ENCODE data around the gene MMP23B.

MMP23B gene

DNA sequence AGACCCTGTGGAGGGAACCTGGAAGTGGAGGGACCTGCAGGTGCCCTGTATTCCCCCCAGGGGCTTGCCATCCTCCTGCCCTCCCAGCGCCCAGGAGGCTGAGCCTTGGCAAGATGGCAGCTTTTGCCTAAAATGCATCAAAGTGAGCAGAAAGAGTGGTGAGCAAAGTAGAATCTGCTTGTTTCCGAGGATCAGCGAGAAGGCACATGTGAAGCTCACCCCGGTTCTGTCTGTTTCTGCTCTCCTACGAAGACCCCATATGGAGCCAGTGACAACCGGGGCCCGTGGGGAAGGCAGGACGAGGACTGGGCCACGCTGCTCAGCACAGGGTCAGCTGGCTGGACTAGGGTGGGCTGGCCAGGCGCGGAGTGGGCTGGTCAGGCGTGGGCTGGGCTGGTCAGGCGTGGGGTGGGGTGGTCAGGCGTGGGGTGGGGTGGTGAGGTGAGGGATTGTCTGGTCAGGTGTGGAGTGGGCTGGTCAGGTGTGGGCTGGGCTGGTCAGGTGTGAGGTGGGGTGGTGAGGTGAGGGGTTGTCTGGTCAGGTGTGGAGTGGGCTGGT lies 26.9 kb upstream of the MMP23B start:
- no peaks in the 10 kb centered on the region for H3F3A ChIP-seq (ENCODE audit: low read depth)
- no peaks in the 10 kb centered on the region for H3K9me2 ChIP-seq (replicated peaks; ENCODE audit: low read depth, low read length)
- H3K36me3 ChIP-seq (ENCODE audit: insufficient read depth, low read length), result no peaks in the 10 kb centered on the region
- H3K79me2 ChIP-seq (ENCODE audit: insufficient read depth, low read length), result no peaks in the 10 kb centered on the region
- H3K9ac ChIP-seq (ENCODE audit: low read depth, low read length, poor library complexity, severe bottlenecking), result no peak overlapping the region
- no peak overlapping the region for H2AFZ ChIP-seq (ENCODE audit: low read length)
- TF ChIP-seq EZH2phosphoT487 (IDR thresholded peaks at IDR 0.05; ENCODE audit: borderline replicate concordance), result no peak
- TF ChIP-seq, protein P1, sequence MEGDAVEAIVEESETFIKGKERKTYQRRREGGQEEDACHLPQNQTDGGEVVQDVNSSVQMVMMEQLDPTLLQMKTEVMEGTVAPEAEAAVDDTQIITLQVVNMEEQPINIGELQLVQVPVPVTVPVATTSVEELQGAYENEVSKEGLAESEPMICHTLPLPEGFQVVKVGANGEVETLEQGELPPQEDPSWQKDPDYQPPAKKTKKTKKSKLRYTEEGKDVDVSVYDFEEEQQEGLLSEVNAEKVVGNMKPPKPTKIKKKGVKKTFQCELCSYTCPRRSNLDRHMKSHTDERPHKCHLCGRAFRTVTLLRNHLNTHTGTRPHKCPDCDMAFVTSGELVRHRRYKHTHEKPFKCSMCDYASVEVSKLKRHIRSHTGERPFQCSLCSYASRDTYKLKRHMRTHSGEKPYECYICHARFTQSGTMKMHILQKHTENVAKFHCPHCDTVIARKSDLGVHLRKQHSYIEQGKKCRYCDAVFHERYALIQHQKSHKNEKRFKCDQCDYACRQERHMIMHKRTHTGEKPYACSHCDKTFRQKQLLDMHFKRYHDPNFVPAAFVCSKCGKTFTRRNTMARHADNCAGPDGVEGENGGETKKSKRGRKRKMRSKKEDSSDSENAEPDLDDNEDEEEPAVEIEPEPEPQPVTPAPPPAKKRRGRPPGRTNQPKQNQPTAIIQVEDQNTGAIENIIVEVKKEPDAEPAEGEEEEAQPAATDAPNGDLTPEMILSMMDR (conservative IDR thresholded peaks at IDR 0.05; ENCODE audit: low read length), result no peak
- no peaks in the 10 kb centered on the region for H3K27me3 ChIP-seq (ENCODE audit: insufficient read depth, low read length, poor library complexity, severe bottlenecking)
- no peaks in the 10 kb centered on the region for H3K9me3 ChIP-seq (ENCODE audit: insufficient read depth, low read depth, low read length)
- no peaks in the 10 kb centered on the region for H3K4me1 ChIP-seq (ENCODE audit: insufficient read depth, low read length, poor library complexity, severe bottlenecking)
- no peak overlapping the region for H3K4me3 ChIP-seq (ENCODE audit: low read length, poor library complexity, severe bottlenecking)
- H3K4me2 ChIP-seq (ENCODE audit: low read depth, low read length, poor library complexity, severe bottlenecking), result no peak overlapping the region
- no peaks in the 10 kb centered on the region for H4K20me1 ChIP-seq (ENCODE audit: insufficient read depth, low read length, poor library complexity, severe bottlenecking)

- no peaks in the 10 kb centered on the region for H3K36me3 ChIP-seq (ENCODE audit: insufficient read depth, low read length)
- H2AFZ ChIP-seq (ENCODE audit: low read length), result no peak overlapping the region
- H3K4me1 ChIP-seq (ENCODE audit: insufficient read depth, low read length, poor library complexity, severe bottlenecking), result no peaks in the 10 kb centered on the region
- H3K27me3 ChIP-seq (ENCODE audit: insufficient read depth, low read length, poor library complexity, severe bottlenecking), result no peaks in the 10 kb centered on the region
- no peaks in the 10 kb centered on the region for H3K9me2 ChIP-seq (replicated peaks; ENCODE audit: low read depth, low read length)
- H3F3A ChIP-seq (ENCODE audit: low read depth), result no peaks in the 10 kb centered on the region
- H3K9me3 ChIP-seq (ENCODE audit: insufficient read depth, low read depth, low read length), result no peaks in the 10 kb centered on the region
- H3K9ac ChIP-seq (ENCODE audit: low read depth, low read length, poor library complexity, severe bottlenecking), result no peak overlapping the region
- TF ChIP-seq, protein P1 (conservative IDR thresholded peaks at IDR 0.05; ENCODE audit: low read length), result no peak
- no peak for TF ChIP-seq EZH2phosphoT487 (IDR thresholded peaks at IDR 0.05; ENCODE audit: borderline replicate concordance)
- no peaks in the 10 kb centered on the region for H4K20me1 ChIP-seq (ENCODE audit: insufficient read depth, low read length, poor library complexity, severe bottlenecking)
- H3K4me2 ChIP-seq (ENCODE audit: low read depth, low read length, poor library complexity, severe bottlenecking), result no peak overlapping the region
- no peak overlapping the region for H3K4me3 ChIP-seq (ENCODE audit: low read length, poor library complexity, severe bottlenecking)
- H3K79me2 ChIP-seq (ENCODE audit: insufficient read depth, low read length), result no peaks in the 10 kb centered on the region
Observed at GRCh38 chr1:1605724-1606123, 26.2 kb upstream of the MMP23B start.

GRCh38 chr1:1606232-1606631 lies 25.7 kb upstream of the MMP23B start:
- Histone ChIP-seq H3K4me3 (ENCODE audit: low read length, poor library complexity, severe bottlenecking) (no peak overlapping the region), H3F3A (ENCODE audit: low read depth) (no peaks in the 10 kb centered on the region), H4K20me1 (ENCODE audit: insufficient read depth, low read length, poor library complexity, severe bottlenecking) (no peaks in the 10 kb centered on the region), H3K9ac (ENCODE audit: low read depth, low read length, poor library complexity, severe bottlenecking) (no peak overlapping the region), H3K4me2 (ENCODE audit: low read depth, low read length, poor library complexity, severe bottlenecking) (no peak overlapping the region), H3K79me2 (ENCODE audit: insufficient read depth, low read length) (no peaks in the 10 kb centered on the region), H3K36me3 (ENCODE audit: insufficient read depth, low read length) (no peaks in the 10 kb centered on the region), H3K27me3 (ENCODE audit: insufficient read depth, low read length, poor library complexity, severe bottlenecking) (no peaks in the 10 kb centered on the region), H3K4me1 (ENCODE audit: insufficient read depth, low read length, poor library complexity, severe bottlenecking) (no peaks in the 10 kb centered on the region), H3K9me3 (ENCODE audit: insufficient read depth, low read depth, low read length) (no peaks in the 10 kb centered on the region), H2AFZ (ENCODE audit: low read length) (no peak overlapping the region), H3K9me2 (replicated peaks; ENCODE audit: low read depth, low read length) (no peaks in the 10 kb centered on the region)
- no peak for TF ChIP-seq EZH2phosphoT487 (IDR thresholded peaks at IDR 0.05; ENCODE audit: borderline replicate concordance)
- TF ChIP-seq, protein P1 (conservative IDR thresholded peaks at IDR 0.05; ENCODE audit: low read length), result no peak

Measured in Loucy (cell line).